ENCODE measurements around the gene GPR55. TPM values are rescaled to one million over a fixed set of nuclear protein-coding genes. Genes with fewer than 3 reads are reported as not detected.

The GPR55 gene
- total and polyA plus RNA-seq, 12 donors, result 0.07 to 0.24 (median 0.14) TPM; not detected in 7

GRCh38 chr2:230893841-230894781 lies 30.9 kb downstream of the GPR55 start:
- 64 to 75% (median 72%) methylated on average over 19 of the region's 19 CpGs for WGBS, 4 donors
- TF ChIP-seq CTCF (IDR thresholded peaks at IDR 0.05), result no peak
- no peak for TF ChIP-seq POLR2A (IDR thresholded peaks at IDR 0.05)
- Histone ChIP-seq H3K27ac (no peak overlapping the region), H3K4me3 (no peak overlapping the region), H3K36me3 (replicated peaks in 1 of 2) (no peaks in the 10 kb centered on the region), H3K9me3 (replicated peaks in 1 of 3) (no peaks in the 10 kb centered on the region), H3K4me1 (replicated peaks in 1 of 2) (no peaks in the 10 kb centered on the region), H3K27me3 (no peaks in the 10 kb centered on the region)
- peak in 1 of 7 donors; percentile 21 for DNase-seq
- intact Hi-C loops (cut with DNase I), result no loop called here

- H3K36me3 ChIP-seq (replicated peaks in 1 of 2), result no peaks in the 10 kb centered on the region
- TF ChIP-seq POLR2A (IDR thresholded peaks at IDR 0.05) (no peak), CTCF (IDR thresholded peaks at IDR 0.05) (no peak)
- DNase-seq, result no peak
- no peaks in the 10 kb centered on the region for H3K27me3 ChIP-seq
- no peak overlapping the region for H3K4me3 ChIP-seq
- H3K4me1 ChIP-seq (replicated peaks in 1 of 2), result no peaks in the 10 kb centered on the region
- 20 to 73% (median 47%) methylated on average over 1 to 6 of the region's 6 CpGs for WGBS, 4 donors
- H3K27ac ChIP-seq, result no peak overlapping the region
- no peaks in the 10 kb centered on the region for H3K9me3 ChIP-seq (replicated peaks in 1 of 3)
- intact Hi-C loops (cut with DNase I), result no loop called here
Observed at GRCh38 chr2:230893338-230893737, 31.7 kb downstream of the GPR55 start.

GRCh38 chr2:230891509-230891908 lies 33.5 kb downstream of the GPR55 start:
- H3K27me3 ChIP-seq, result no peaks in the 10 kb centered on the region
- no peak for DNase-seq
- H3K27ac ChIP-seq, result no peak overlapping the region
- no peaks in the 10 kb centered on the region for H3K9me3 ChIP-seq (replicated peaks in 1 of 3)
- intact Hi-C loops (cut with DNase I), result no loop called here
- H3K4me1 ChIP-seq (replicated peaks in 1 of 2), result no peaks in the 10 kb centered on the region
- H3K36me3 ChIP-seq (replicated peaks in 1 of 2), result no peaks in the 10 kb centered on the region
- H3K4me3 ChIP-seq, result no peak overlapping the region
- TF ChIP-seq POLR2A (IDR thresholded peaks at IDR 0.05) (no peak), CTCF (IDR thresholded peaks at IDR 0.05) (no peak)
- WGBS, 4 donors, result 64 to 82% (median 76%) methylated on average over 6 of the region's 6 CpGs

- Histone ChIP-seq H3K27ac (no peak overlapping the region), H3K27me3 (no peaks in the 10 kb centered on the region), H3K4me1 (replicated peaks in 1 of 2) (no peaks in the 10 kb centered on the region), H3K36me3 (replicated peaks in 1 of 2) (no peaks in the 10 kb centered on the region), H3K4me3 (no peak overlapping the region), H3K9me3 (replicated peaks in 1 of 3) (no peaks in the 10 kb centered on the region)
- TF ChIP-seq CTCF (IDR thresholded peaks at IDR 0.05) (no peak), POLR2A (IDR thresholded peaks at IDR 0.05) (no peak)
- intact Hi-C loops (cut with DNase I), result no loop called here
- WGBS, 4 donors, result 25 to 40% (median 28%) methylated on average over 5 of the region's 5 CpGs
- peak in 5 of 7 donors; percentile 32 to 65 (median 49) for DNase-seq
Observed at GRCh38 chr2:230891064-230891463, 34.0 kb downstream of the GPR55 start.
